WTC11 (cell line): Measurements from ENCODE around the gene LAMA3. TPM values are rescaled to one million over a fixed set of nuclear protein-coding genes. Genes with fewer than 3 reads are reported as not detected.

Experiments
- ATAC-seq: fragments of 200-7000 bp; cut with Tn5 transposase; 2 replicates; pipeline ENCODE4 v1.10.0; 2021; ENCODE audit warnings: mild to moderate bottlenecking, moderate library complexity
- CTCF ChIA-PET: fragments of 300-600 bp; sonication (Branson Sonifier 250); formaldehyde crosslinking; loops from one replicate; lab custom pipeline; 2021; ENCODE audit warnings: antibody characterized with exemption; lab: Charles Lee
- POLR2A ChIA-PET: fragments of 350-600 bp; sonication (Branson Sonifier 250); formaldehyde crosslinking; loops from one replicate; lab custom pipeline; 2021; ENCODE audit warnings: antibody characterized with exemption; lab: Charles Lee
- DNase-seq: peaks from one replicate; pipeline ENCODE4 v3.0.0; 2021; ENCODE audit warnings: low spot score
- H3K27ac Mint-ChIP-seq: 2 replicates; pipeline ENCODE4 v1.8.0; 2021; ENCODE audit warnings: mixed read lengths
- H3K27me3 Mint-ChIP-seq: 2 replicates; pipeline ENCODE4 v1.8.0; 2021; ENCODE audit warnings: low read depth, mild to moderate bottlenecking, moderate library complexity, mixed read lengths
- H3K36me3 Mint-ChIP-seq: 2 replicates; pipeline ENCODE4 v1.8.0; 2021; ENCODE audit warnings: mixed read lengths
- H3K4me1 Mint-ChIP-seq: 2 replicates; pipeline ENCODE4 v1.8.0; 2022; ENCODE audit warnings: mixed read lengths
- H3K4me3 Mint-ChIP-seq: 2 replicates; pipeline ENCODE4 v1.8.0; 2021; ENCODE audit warnings: mild to moderate bottlenecking, moderate library complexity, mixed read lengths
- H3K9me3 Mint-ChIP-seq: 2 replicates; pipeline ENCODE4 v1.8.0; 2021; ENCODE audit warnings: mixed read lengths
- ATF1 ChIP-seq: sonication (generic); formaldehyde crosslinking; IDR thresholded peaks from 2 replicates; pipeline ENCODE4 v1.8.1; 2023; ENCODE audit warnings: mild to moderate bottlenecking, moderate library complexity, missing genetic modification reagents
- ELF4 ChIP-seq: sonication (generic); formaldehyde crosslinking; IDR thresholded peaks from 2 replicates; pipeline ENCODE4 v1.8.1; 2022; ENCODE audit warnings: low read depth, mild to moderate bottlenecking, moderate library complexity, missing genetic modification reagents
- EMX1 ChIP-seq: fragments of 250-450 bp; sonication (Bioruptor Pico); IDR thresholded peaks from 2 replicates; pipeline ENCODE4 v1.8.0; 2021; ENCODE audit warnings: mild to moderate bottlenecking
- ETV6 ChIP-seq: sonication (generic); formaldehyde crosslinking; IDR thresholded peaks from 2 replicates; pipeline ENCODE4 v1.8.1; 2022; ENCODE audit warnings: mild to moderate bottlenecking, missing genetic modification reagents
- GRHL2 ChIP-seq: fragments of 250-450 bp; sonication (Bioruptor Pico); IDR thresholded peaks from 2 replicates; pipeline ENCODE4 v1.8.0; 2022; ENCODE audit warnings: mild to moderate bottlenecking, moderate library complexity; ENCODE audit not compliant: insufficient replicate concordance, severe bottlenecking
- HMGA2 ChIP-seq: fragments of 250-450 bp; sonication (Bioruptor Pico); IDR thresholded peaks from 2 replicates; pipeline ENCODE4 v1.4.0; 2021; ENCODE audit warnings: mild to moderate bottlenecking, moderate library complexity
- KAT7 ChIP-seq: sonication (generic); formaldehyde crosslinking; IDR thresholded peaks from 2 replicates; pipeline ENCODE4 v1.8.1; 2023; ENCODE audit warnings: missing genetic modification reagents, mild to moderate bottlenecking, borderline replicate concordance
- NFE2L1 ChIP-seq: sonication (generic); formaldehyde crosslinking; IDR thresholded peaks from 2 replicates; pipeline ENCODE4 v1.8.1; 2023; ENCODE audit warnings: missing genetic modification reagents
- NFYB ChIP-seq: sonication (generic); formaldehyde crosslinking; conservative IDR thresholded peaks from 2 replicates; pipeline ENCODE4 v1.8.0; 2022; ENCODE audit warnings: low read depth, missing genetic modification reagents
- OVOL2 ChIP-seq: fragments of 250-450 bp; sonication (Bioruptor Pico); IDR thresholded peaks from 2 replicates; pipeline ENCODE4 v1.9.0; 2021; ENCODE audit warnings: mild to moderate bottlenecking, borderline replicate concordance
- RORB ChIP-seq: fragments of 250-450 bp; sonication (Bioruptor Pico); IDR thresholded peaks from 2 replicates; pipeline ENCODE4 v1.9.0; 2021; ENCODE audit warnings: mild to moderate bottlenecking
- SMAD4 ChIP-seq: sonication (generic); formaldehyde crosslinking; IDR thresholded peaks from 2 replicates; pipeline ENCODE4 v1.8.0; 2022; ENCODE audit warnings: mild to moderate bottlenecking, missing genetic modification reagents
- TCF7 ChIP-seq: sonication (generic); formaldehyde crosslinking; IDR thresholded peaks from 2 replicates; pipeline ENCODE4 v1.8.0; 2022; ENCODE audit warnings: mild to moderate bottlenecking, low read depth, missing genetic modification reagents, moderate library complexity
- ZBTB21 ChIP-seq: sonication (generic); formaldehyde crosslinking; IDR thresholded peaks from 2 replicates; pipeline ENCODE4 v1.8.1; 2023; ENCODE audit warnings: mild to moderate bottlenecking, missing genetic modification reagents, borderline replicate concordance
- ZNF317 ChIP-seq: sonication (generic); formaldehyde crosslinking; IDR thresholded peaks from 2 replicates; pipeline ENCODE4 v1.8.1; 2023; ENCODE audit warnings: low read depth, mild to moderate bottlenecking, moderate library complexity, missing genetic modification reagents, borderline replicate concordance
- total RNA-seq: library from RNA; stranded (reverse); gene quantifications from 3 replicates; pipeline ENCODE4 v1.2.3, GENCODE V29; 2021
- TF ChIP-seq, protein P1 (sequence below): sonication (generic); formaldehyde crosslinking; IDR thresholded peaks from 2 replicates; pipeline ENCODE4 v1.8.1; 2022; ENCODE audit warnings: low read depth, missing genetic modification reagents, borderline replicate concordance
- TF ChIP-seq, protein P2 (sequence below): sonication (generic); formaldehyde crosslinking; IDR thresholded peaks from 2 replicates; pipeline ENCODE4 v1.8.1; 2023; ENCODE audit warnings: mild to moderate bottlenecking, missing genetic modification reagents
- TF ChIP-seq, protein P3 (sequence below): fragments of 250-450 bp; sonication (Bioruptor Pico); IDR thresholded peaks from 2 replicates; pipeline ENCODE4 v1.9.0; 2021; ENCODE audit warnings: mild to moderate bottlenecking
- TF ChIP-seq, protein P4 (sequence below): fragments of 200-600 bp; IDR thresholded peaks from 2 replicates; pipeline ENCODE4 v1.8.0; 2022; ENCODE audit warnings: antibody characterized with exemption

LAMA3 gene
- total RNA-seq, 1 experiment from 2014 or later = 0.83 TPM

DNA sequence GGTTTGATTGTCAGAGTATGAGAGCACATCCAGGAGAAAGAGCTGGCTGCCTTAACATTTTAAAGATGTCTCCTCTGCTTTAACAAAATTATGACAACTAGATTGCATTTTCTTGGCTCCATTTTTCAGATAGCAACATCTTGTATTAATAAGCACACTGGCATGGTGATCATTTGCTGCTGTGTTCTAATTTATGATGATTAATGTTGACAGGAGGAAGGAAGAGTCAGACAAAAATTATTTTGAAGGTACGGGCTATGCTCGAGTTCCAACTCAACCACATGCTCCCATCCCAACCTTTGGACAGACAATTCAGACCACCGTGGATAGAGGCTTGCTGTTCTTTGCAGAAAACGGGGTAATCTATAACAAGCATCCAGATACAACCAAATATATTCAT lies 227.1 kb downstream of the LAMA3 start:
- Mint-ChIP-seq H3K9me3 (no peaks in the 10 kb centered on the region), H3K27ac (no peak overlapping the region), H3K36me3 (no peaks in the 10 kb centered on the region), H3K4me3 (no peak overlapping the region), H3K27me3 (no peaks in the 10 kb centered on the region), H3K4me1 (peaks cover 6% of the 10 kb centered on the region)
- CTCF ChIA-PET = no interaction called here
- POLR2A ChIA-PET = no interaction called here
- DNase-seq (no peak), ATAC-seq (no peak)
- no peak for TF ChIP-seq HMGA2 (CRISPR knock-in tag)
- no peak for TF ChIP-seq NFYB (CRISPR knock-in tag)
- no peak for TF ChIP-seq ETV6 (CRISPR knock-in tag)
- no peak for TF ChIP-seq NFE2L1 (CRISPR knock-in tag)
- TF ChIP-seq ZNF317 (CRISPR knock-in tag) = no peak
- no peak for TF ChIP-seq ATF1 (CRISPR knock-in tag)
- TF ChIP-seq OVOL2 = no peak
- TF ChIP-seq TCF7 (CRISPR knock-in tag) = no peak
- TF ChIP-seq SMAD4 (CRISPR knock-in tag) = no peak
- TF ChIP-seq, all 79 proteins: peak for 0

DNA sequence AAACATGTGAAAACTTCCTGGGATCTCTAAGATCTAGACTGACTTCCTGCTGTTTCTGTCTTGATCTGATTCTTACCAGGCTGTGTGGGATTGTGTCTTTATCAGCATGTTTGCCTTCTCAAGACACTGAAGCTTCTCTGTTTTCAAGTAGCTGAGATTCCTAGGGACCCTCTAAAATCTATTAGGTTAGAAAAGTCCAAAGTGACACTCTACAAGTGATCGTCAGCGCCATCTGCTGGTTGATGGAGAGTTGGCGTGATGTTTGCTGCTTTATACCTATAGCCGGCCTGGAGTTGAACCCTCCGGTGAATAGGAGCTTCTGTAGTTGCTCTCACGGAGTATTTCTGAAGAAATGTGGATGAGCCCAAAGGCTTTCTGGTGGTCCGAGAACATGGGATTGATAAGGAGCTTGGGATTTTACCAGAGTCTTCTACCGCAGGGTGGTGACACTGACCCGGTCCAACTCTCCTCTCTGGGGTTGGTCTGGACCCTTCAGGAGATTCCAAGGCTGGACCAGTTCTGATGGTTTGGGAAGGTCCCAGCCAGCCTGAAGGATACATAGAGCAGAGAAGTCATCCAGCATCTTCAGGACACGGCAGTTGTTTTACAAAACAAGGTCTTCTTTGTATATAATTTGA lies 229.3 kb downstream of the LAMA3 start:
- H3K27me3 Mint-ChIP-seq = no peaks in the 10 kb centered on the region
- TF ChIP-seq, protein P1, sequence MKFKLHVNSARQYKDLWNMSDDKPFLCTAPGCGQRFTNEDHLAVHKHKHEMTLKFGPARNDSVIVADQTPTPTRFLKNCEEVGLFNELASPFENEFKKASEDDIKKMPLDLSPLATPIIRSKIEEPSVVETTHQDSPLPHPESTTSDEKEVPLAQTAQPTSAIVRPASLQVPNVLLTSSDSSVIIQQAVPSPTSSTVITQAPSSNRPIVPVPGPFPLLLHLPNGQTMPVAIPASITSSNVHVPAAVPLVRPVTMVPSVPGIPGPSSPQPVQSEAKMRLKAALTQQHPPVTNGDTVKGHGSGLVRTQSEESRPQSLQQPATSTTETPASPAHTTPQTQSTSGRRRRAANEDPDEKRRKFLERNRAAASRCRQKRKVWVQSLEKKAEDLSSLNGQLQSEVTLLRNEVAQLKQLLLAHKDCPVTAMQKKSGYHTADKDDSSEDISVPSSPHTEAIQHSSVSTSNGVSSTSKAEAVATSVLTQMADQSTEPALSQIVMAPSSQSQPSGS = no peak
- TF ChIP-seq, protein P2, sequence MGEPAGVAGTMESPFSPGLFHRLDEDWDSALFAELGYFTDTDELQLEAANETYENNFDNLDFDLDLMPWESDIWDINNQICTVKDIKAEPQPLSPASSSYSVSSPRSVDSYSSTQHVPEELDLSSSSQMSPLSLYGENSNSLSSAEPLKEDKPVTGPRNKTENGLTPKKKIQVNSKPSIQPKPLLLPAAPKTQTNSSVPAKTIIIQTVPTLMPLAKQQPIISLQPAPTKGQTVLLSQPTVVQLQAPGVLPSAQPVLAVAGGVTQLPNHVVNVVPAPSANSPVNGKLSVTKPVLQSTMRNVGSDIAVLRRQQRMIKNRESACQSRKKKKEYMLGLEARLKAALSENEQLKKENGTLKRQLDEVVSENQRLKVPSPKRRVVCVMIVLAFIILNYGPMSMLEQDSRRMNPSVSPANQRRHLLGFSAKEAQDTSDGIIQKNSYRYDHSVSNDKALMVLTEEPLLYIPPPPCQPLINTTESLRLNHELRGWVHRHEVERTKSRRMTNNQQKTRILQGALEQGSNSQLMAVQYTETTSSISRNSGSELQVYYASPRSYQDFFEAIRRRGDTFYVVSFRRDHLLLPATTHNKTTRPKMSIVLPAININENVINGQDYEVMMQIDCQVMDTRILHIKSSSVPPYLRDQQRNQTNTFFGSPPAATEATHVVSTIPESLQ = no peak
- TF ChIP-seq KAT7 (CRISPR knock-in tag) (no peak), ETV6 (CRISPR knock-in tag) (no peak), EMX1 (CRISPR knock-in tag) (no peak), ZBTB21 (no peak), RORB (CRISPR knock-in tag) (no peak)
- TF ChIP-seq, protein P3, sequence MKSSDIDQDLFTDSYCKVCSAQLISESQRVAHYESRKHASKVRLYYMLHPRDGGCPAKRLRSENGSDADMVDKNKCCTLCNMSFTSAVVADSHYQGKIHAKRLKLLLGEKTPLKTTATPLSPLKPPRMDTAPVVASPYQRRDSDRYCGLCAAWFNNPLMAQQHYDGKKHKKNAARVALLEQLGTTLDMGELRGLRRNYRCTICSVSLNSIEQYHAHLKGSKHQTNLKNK (CRISPR knock-in tag) = no peak
- TF ChIP-seq, protein P4, sequence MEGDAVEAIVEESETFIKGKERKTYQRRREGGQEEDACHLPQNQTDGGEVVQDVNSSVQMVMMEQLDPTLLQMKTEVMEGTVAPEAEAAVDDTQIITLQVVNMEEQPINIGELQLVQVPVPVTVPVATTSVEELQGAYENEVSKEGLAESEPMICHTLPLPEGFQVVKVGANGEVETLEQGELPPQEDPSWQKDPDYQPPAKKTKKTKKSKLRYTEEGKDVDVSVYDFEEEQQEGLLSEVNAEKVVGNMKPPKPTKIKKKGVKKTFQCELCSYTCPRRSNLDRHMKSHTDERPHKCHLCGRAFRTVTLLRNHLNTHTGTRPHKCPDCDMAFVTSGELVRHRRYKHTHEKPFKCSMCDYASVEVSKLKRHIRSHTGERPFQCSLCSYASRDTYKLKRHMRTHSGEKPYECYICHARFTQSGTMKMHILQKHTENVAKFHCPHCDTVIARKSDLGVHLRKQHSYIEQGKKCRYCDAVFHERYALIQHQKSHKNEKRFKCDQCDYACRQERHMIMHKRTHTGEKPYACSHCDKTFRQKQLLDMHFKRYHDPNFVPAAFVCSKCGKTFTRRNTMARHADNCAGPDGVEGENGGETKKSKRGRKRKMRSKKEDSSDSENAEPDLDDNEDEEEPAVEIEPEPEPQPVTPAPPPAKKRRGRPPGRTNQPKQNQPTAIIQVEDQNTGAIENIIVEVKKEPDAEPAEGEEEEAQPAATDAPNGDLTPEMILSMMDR = peak; percentile 80
- H3K4me3 Mint-ChIP-seq = no peak overlapping the region
- CTCF ChIA-PET = interaction anchor here (0.5 to 1.7 kb wide), 54 partner anchors 8 to 487 kb away, joined by 3 to 16 read pairs (median 4); partner anchors contain the start of gene CABYR
- POLR2A ChIA-PET = interaction anchor here (0.6 kb wide), 1 partner anchor 906 kb away, joined by 3 read pairs; no protein-coding TSS in a partner anchor
- H3K27ac Mint-ChIP-seq = no peak overlapping the region; the same call in 1 of the 2 replicates
- no peaks in the 10 kb centered on the region for H3K9me3 Mint-ChIP-seq
- peaks cover 6% of the 10 kb centered on the region for H3K4me1 Mint-ChIP-seq
- DNase-seq (peak; percentile 88), ATAC-seq (peak; percentile 83)
- no peaks in the 10 kb centered on the region for H3K36me3 Mint-ChIP-seq

DNA sequence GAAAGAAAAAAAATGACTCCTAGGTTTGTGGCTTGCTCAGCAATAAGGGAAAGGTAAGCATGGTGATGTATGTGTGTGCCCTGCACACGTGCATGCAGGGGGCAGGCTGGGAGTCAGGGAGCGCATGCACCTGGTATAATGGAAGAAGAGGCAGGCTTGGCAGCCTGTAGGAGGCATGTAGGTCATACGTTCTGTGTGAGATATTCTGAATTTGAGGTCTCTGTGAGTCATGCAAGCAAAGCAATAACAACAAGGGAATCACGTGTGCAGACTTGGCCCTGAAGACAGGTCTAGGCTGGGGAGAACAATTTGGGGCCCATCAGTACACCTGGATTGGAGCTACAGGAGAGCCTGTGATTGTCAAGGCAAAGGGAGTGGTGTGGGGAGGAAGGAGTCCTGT lies 230.8 kb downstream of the LAMA3 start:
- ChIA-PET POLR2A (no interaction called here), CTCF (interaction anchor here (1.5 kb wide), 1 partner anchor 58 kb away, joined by 5 read pairs; no protein-coding TSS in a partner anchor)
- TF ChIP-seq GRHL2 (CRISPR knock-in tag) = no peak
- TF ChIP-seq ELF4 (CRISPR knock-in tag) = no peak
- Mint-ChIP-seq H3K27me3 (no peaks in the 10 kb centered on the region), H3K36me3 (no peaks in the 10 kb centered on the region), H3K4me3 (no peak overlapping the region), H3K4me1 (peaks cover 6% of the 10 kb centered on the region), H3K9me3 (no peaks in the 10 kb centered on the region), H3K27ac (no peak overlapping the region)
- DNase-seq = no peak
- ATAC-seq = no peak
